Omental fat pad (tissue), 4 donors: ENCODE data around the gene PHRF1. TPM values are rescaled to one million over a fixed set of nuclear protein-coding genes. Genes with fewer than 3 reads are reported as not detected.
A peak's percentile ranks its signal among the peaks of the same experiment; 100 is the strongest.

Experiments used
- ATAC-seq: fragments of 150-250 bp; one replicate; pipeline ENCODE4 v1.9.1; 2016; ENCODE audit warnings: mild to moderate bottlenecking, moderate library complexity; ENCODE audit not compliant: low FRiP score
- DNase-seq: peaks from one replicate; pipeline ENCODE4 v3.0.0-alpha.2; 2019; ENCODE audit warnings: low spot score
- CTCF ChIP-seq, 3 donors: fragments of 450-650 bp; IDR thresholded peaks; one replicate each; pipeline ENCODE4 v1.5.1; 2016 to 2017; ENCODE audit warnings: antibody characterized with exemption in 3 of 3, mild to moderate bottlenecking in 3 of 3, moderate library complexity in 2 of 3
- total RNA-seq, 4 donors: library from RNA; depleted of rRNA; stranded (reverse); fragments of >200 nt; gene quantifications; one replicate each; pipeline ENCODE4 v1.1.0, GENCODE V29; 2016

The PHRF1 gene
- total RNA-seq, 4 donors from 2014 or later = 14.7 to 34.9 (median 22.4) TPM

- no peak for DNase-seq
- ATAC-seq = no peak
- TF ChIP-seq CTCF (IDR thresholded peaks at IDR 0.05) = no peak
Measured at GRCh38 chr11:559712-560304, 16.5 kb upstream of the PHRF1 start.

- no peak for TF ChIP-seq CTCF (IDR thresholded peaks at IDR 0.05)
- DNase-seq (peak; percentile 88), ATAC-seq (peak; percentile 86)
Measured at GRCh38 chr11:560305-561147, 15.7 kb upstream of the PHRF1 start, which contains the start of the genes LMNTD2 and RASSF7. Gene LMNTD2 (minus strand): TSS chr11:560738. CDS start chr11:560716, 22 bp downstream. Gene RASSF7 (plus strand): TSS chr11:560970. CDS start chr11:561769, 799 bp downstream.

- DNase-seq = no peak
- peak; percentile 35 for ATAC-seq
- no peak for TF ChIP-seq CTCF (IDR thresholded peaks at IDR 0.05)
Measured at GRCh38 chr11:561148-562003, 14.9 kb upstream of the PHRF1 start.

GRCh38 chr11:562046-562645, 14.1 kb upstream of the PHRF1 start:
- DNase-seq (no peak), ATAC-seq (no peak)
- TF ChIP-seq CTCF (IDR thresholded peaks at IDR 0.05) = no peak

- ATAC-seq (no peak), DNase-seq (no peak)
Measured at GRCh38 chr11:563066-563811, 13.0 kb upstream of the PHRF1 start.

More at GRCh38 chr11:563066-563811, 13.0 kb upstream of the PHRF1 start:
- TF ChIP-seq CTCF (IDR thresholded peaks at IDR 0.05) = no peak
